ENCODE data around the gene TENT5D.
"Not testable (repeated sequence)": the region's sequence is repeated elsewhere in the genome, so short reads cannot be mapped to it uniquely, and the experiment has no call there.

TENT5D gene

GRCh38 chrX:80420147-80420546 is at the start of gene TENT5D:
Gene TENT5D, plus strand, starts transcription at chrX:80420447. Its CDS starts 22,093 bp downstream, at chrX:80442540.
- DNase-seq, result no peak

GRCh38 chrX:80385651-80386050 is 34.6 kb upstream of the TENT5D start:
- not testable (repeated sequence) for DNase-seq

- DNase-seq, result no peak
Observed at GRCh38 chrX:80388206-80388605, 32.0 kb upstream of the TENT5D start.

- no peak for DNase-seq
Observed at GRCh38 chrX:80412042-80412441, 8.2 kb upstream of the TENT5D start.

- DNase-seq, result no peak
Observed at GRCh38 chrX:80423000-80423399, 2.8 kb downstream of the TENT5D start.

- no peak for DNase-seq
Observed at GRCh38 chrX:80423744-80424143, 3.5 kb downstream of the TENT5D start.

- no peak for DNase-seq
Observed at GRCh38 chrX:80430826-80431504, 10.7 kb downstream of the TENT5D start.

- DNase-seq, result no peak
Observed at GRCh38 chrX:80431505-80431832, 11.2 kb downstream of the TENT5D start.

- DNase-seq, result no peak
Observed at GRCh38 chrX:80432441-80432840, 12.2 kb downstream of the TENT5D start.

GRCh38 chrX:80432863-80433262 is 12.6 kb downstream of the TENT5D start:
- DNase-seq, result no peak

- DNase-seq, result not testable (repeated sequence)
Observed at GRCh38 chrX:80468166-80468565, 47.9 kb downstream of the TENT5D start.

GRCh38 chrX:80471582-80471981 is 51.3 kb downstream of the TENT5D start:
- DNase-seq, result no peak

- DNase-seq, result no peak
Observed at GRCh38 chrX:80485543-80485942, 65.3 kb downstream of the TENT5D start.

- no peak for DNase-seq
Observed at GRCh38 chrX:80486299-80486698, 66.1 kb downstream of the TENT5D start.

- no peak for DNase-seq
Observed at GRCh38 chrX:80489166-80489565, 68.9 kb downstream of the TENT5D start.

Data from NCI-H226 (cell line).